MM.1S (cell line): ENCODE results near the gene ITPKC.

Experiments used
- CTCF ChIP-seq: fragments of 300-600 bp; sonication (generic); IDR thresholded peaks from 2 replicates; pipeline ENCODE4 v1.5.1; 2016; ENCODE audit warnings: antibody characterized with exemption, low read length, mixed read lengths
- EZH2 ChIP-seq: fragments of 300-600 bp; sonication (generic); optimal IDR thresholded peaks from 2 replicates; pipeline ENCODE3; 2017; ENCODE audit warnings: low read depth, mild to moderate bottlenecking, antibody characterized with exemption, low read length, mixed read lengths
- EZH2phosphoT487 ChIP-seq: fragments of 300-600 bp; sonication (generic); IDR thresholded peaks from 2 replicates; pipeline ENCODE4 v1.6.1; 2018; ENCODE audit warnings: antibody characterized with exemption, low read length

- no peak for TF ChIP-seq CTCF
- no peak for TF ChIP-seq EZH2
- TF ChIP-seq EZH2phosphoT487: no peak
These were observed 856 bp upstream of the ITPKC start for GRCh38 chr19:40716031-40716481.
